Mesenchymal stem cell (in vitro differentiated cells and primary cell): ENCODE measurements around the gene HIGD1C.

Source experiments
- DNase-seq: peaks from one replicate; pipeline ENCODE4 v3.0.0-alpha.2; 2013
- H2AFZ ChIP-seq: one replicate; pipeline ENCODE4 v1.6.1; 2013; ENCODE audit warnings: low read depth, mild to moderate bottlenecking, control low read depth, inconsistent platforms, low read length, moderate library complexity
- H2AK5ac ChIP-seq: 2 replicates; pipeline ENCODE4 v1.6.1; 2013; ENCODE audit warnings: low read length, moderate library complexity, mild to moderate bottlenecking, inconsistent platforms; ENCODE audit not compliant: severe bottlenecking
- H2BK120ac ChIP-seq: one replicate; pipeline ENCODE4 v1.6.1; 2013; ENCODE audit warnings: low read depth, mild to moderate bottlenecking, inconsistent platforms, low read length, moderate library complexity
- H2BK12ac ChIP-seq, 2 experiments: one replicate each; pipeline ENCODE4 v1.6.1; 2013; ENCODE audit warnings: inconsistent platforms in 2 of 2, low read length in 2 of 2, mild to moderate bottlenecking in 2 of 2, moderate library complexity in 2 of 2, control low read depth in 1 of 2
- H2BK15ac ChIP-seq: one replicate; pipeline ENCODE4 v1.6.1; 2013; ENCODE audit warnings: mild to moderate bottlenecking, low read depth, inconsistent platforms; ENCODE audit not compliant: poor library complexity, severe bottlenecking
- H2BK5ac ChIP-seq: 2 replicates; pipeline ENCODE4 v1.6.1; 2013; ENCODE audit warnings: low read depth, mild to moderate bottlenecking, low read length, control low read depth, inconsistent platforms; ENCODE audit not compliant: poor library complexity, severe bottlenecking
- H3K14ac ChIP-seq, 2 experiments: one replicate each; pipeline ENCODE4 v1.6.1; 2013; ENCODE audit warnings: inconsistent platforms in 2 of 2, low read length in 2 of 2, control low read depth in 1 of 2, mild to moderate bottlenecking in 1 of 2, moderate library complexity in 1 of 2
- H3K18ac ChIP-seq, 2 experiments: one replicate each; pipeline ENCODE4 v1.6.1; 2013; ENCODE audit warnings: inconsistent platforms in 2 of 2, low read length in 2 of 2, control low read depth in 1 of 2, low read depth in 1 of 2, mild to moderate bottlenecking in 1 of 2
- H3K23ac ChIP-seq, 2 experiments: one replicate each; pipeline ENCODE4 v1.6.1; 2013; ENCODE audit warnings: inconsistent platforms in 2 of 2, low read length in 2 of 2, mild to moderate bottlenecking in 2 of 2, moderate library complexity in 2 of 2, control low read depth in 1 of 2
- H3K27ac ChIP-seq: 2 replicates; pipeline ENCODE4 v1.5.1; 2013; ENCODE audit warnings: mild to moderate bottlenecking, moderate library complexity, low read length, control low read depth, inconsistent platforms; ENCODE audit not compliant: poor library complexity, severe bottlenecking
- H3K27me3 ChIP-seq, 2 experiments: 2 replicates each; pipeline versions ENCODE4 v1.6.1 to v1.7.0; 2013; ENCODE audit warnings: low read length in 2 of 2, mild to moderate bottlenecking in 2 of 2, moderate library complexity in 2 of 2, control low read depth in 1 of 2, inconsistent platforms in 1 of 2; ENCODE audit not compliant: control insufficient read depth in 1 of 2, insufficient read depth in 1 of 2
- H3K36me3 ChIP-seq, 2 experiments: 2 replicates each; pipeline versions ENCODE4 v1.6.1 to v1.7.0; 2013; ENCODE audit warnings: low read length in 2 of 2, control low read depth in 1 of 2, inconsistent platforms in 1 of 2, low read depth in 1 of 2, mild to moderate bottlenecking in 1 of 2; ENCODE audit not compliant: insufficient read depth in 2 of 2, control insufficient read depth in 1 of 2
- H3K4ac ChIP-seq, 2 experiments: one replicate each; pipeline ENCODE4 v1.6.1; 2013; ENCODE audit warnings: inconsistent platforms in 2 of 2, low read length in 2 of 2, mild to moderate bottlenecking in 2 of 2, moderate library complexity in 2 of 2, control low read depth in 1 of 2, low read depth in 1 of 2
- H3K4me1 ChIP-seq: 2 replicates; pipeline ENCODE4 v1.6.1; 2013; ENCODE audit warnings: low read depth, low read length, control low read depth; ENCODE audit not compliant: control insufficient read depth, insufficient read depth
- H3K4me2 ChIP-seq: 2 replicates; pipeline ENCODE4 v1.6.1; 2013; ENCODE audit warnings: low read length, mild to moderate bottlenecking, inconsistent platforms; ENCODE audit not compliant: poor library complexity, severe bottlenecking
- H3K4me3 ChIP-seq, 2 experiments: 2 replicates each; pipeline versions ENCODE4 v1.5.1 to v1.7.0; 2013; ENCODE audit warnings: low read length in 2 of 2, mild to moderate bottlenecking in 2 of 2, control low read depth in 1 of 2, low read depth in 1 of 2; ENCODE audit not compliant: insufficient read depth in 1 of 2
- H3K79me1 ChIP-seq: replicated peaks from 2 replicates; pipeline ENCODE4 v1.6.1; 2013; ENCODE audit warnings: mild to moderate bottlenecking, control low read depth, low read length, inconsistent platforms; ENCODE audit not compliant: poor library complexity, severe bottlenecking
- H3K9ac ChIP-seq: 2 replicates; pipeline ENCODE4 v1.7.0; 2013; ENCODE audit warnings: mild to moderate bottlenecking, low read length, moderate library complexity
- H3K9me3 ChIP-seq: 2 replicates; pipeline ENCODE4 v1.7.0; 2013; ENCODE audit warnings: mild to moderate bottlenecking, low read length; ENCODE audit not compliant: control insufficient read depth
- H4K8ac ChIP-seq: one replicate; pipeline ENCODE4 v1.6.1; 2013; ENCODE audit warnings: inconsistent platforms, mild to moderate bottlenecking, low read length, moderate library complexity
- H4K91ac ChIP-seq: one replicate; pipeline ENCODE4 v1.6.1; 2013; ENCODE audit warnings: mild to moderate bottlenecking, low read length, inconsistent platforms
- WGBS: methylation state at CpG from one replicate; pipeline ENCODE4 v1.1.7; 2013; ENCODE audit warnings: mixed read lengths; 5-methylcytosine and 5-hydroxymethylcytosine counted together

The HIGD1C gene

GRCh38 chr12:50923361-50924130, 28.8 kb upstream of the HIGD1C start:
- Histone ChIP-seq H3K23ac (no peak overlapping the region), H3K9me3 (no peaks in the 10 kb centered on the region), H3K36me3 (no peaks in the 10 kb centered on the region), H3K4ac (peak overlapping the region in 1 of 2 experiments; percentile 54), H3K27ac (peak overlapping the region; percentile 40), H2BK5ac (no peak overlapping the region), H4K91ac (no peak overlapping the region), H2BK15ac (no peak overlapping the region), H3K4me1 (peaks cover 8% of the 10 kb centered on the region), H3K9ac (peak overlapping the region; percentile 94), H2BK12ac (peak overlapping the region; percentile 63 to 73), H3K18ac (peak overlapping the region; percentile 52 to 89), H3K79me1 (no peaks in the 10 kb centered on the region), H2AK5ac (no peak overlapping the region), H3K4me3 (peak overlapping the region in 1 of 2 experiments; percentile 84), H3K27me3 (no peaks in the 10 kb centered on the region), H2AFZ (no peak overlapping the region), H2BK120ac (peak overlapping the region; percentile 90), H4K8ac (no peak overlapping the region), H3K4me2 (peak overlapping the region; percentile 85), H3K14ac (no peak overlapping the region)
- DNase-seq: no peak
- 49% methylated on average over 8 of the region's 8 CpGs for WGBS

GRCh38 chr12:50924131-50924438, 28.3 kb upstream of the HIGD1C start:
- H3K79me1 ChIP-seq: no peaks in the 10 kb centered on the region
- no peak overlapping the region for H3K14ac ChIP-seq
- no peak overlapping the region for H2BK15ac ChIP-seq
- no peaks in the 10 kb centered on the region for H3K36me3 ChIP-seq
- H3K27me3 ChIP-seq: no peaks in the 10 kb centered on the region
- H2AFZ ChIP-seq: no peak overlapping the region
- no peak overlapping the region for H3K23ac ChIP-seq
- no peak overlapping the region for H2AK5ac ChIP-seq
- H2BK5ac ChIP-seq: no peak overlapping the region
- H3K9ac ChIP-seq: peak overlapping the region; percentile 94
- H3K27ac ChIP-seq: peak overlapping the region; percentile 61
- no peak overlapping the region for H2BK120ac ChIP-seq
- WGBS: 0% methylated on average over 3 of the region's 4 CpGs
- H4K8ac ChIP-seq: no peak overlapping the region
- no peak for DNase-seq
- peak overlapping the region; percentile 78 to 80 for H3K18ac ChIP-seq
- peaks cover 8% of the 10 kb centered on the region for H3K4me1 ChIP-seq
- peak overlapping the region; percentile 85 for H3K4me2 ChIP-seq
- H3K4ac ChIP-seq: peak overlapping the region in 1 of 2 experiments; percentile 86
- H3K4me3 ChIP-seq: peak overlapping the region in 1 of 2 experiments; percentile 84
- peak overlapping the region in 1 of 2 experiments; percentile 31 for H2BK12ac ChIP-seq
- H3K9me3 ChIP-seq: no peaks in the 10 kb centered on the region
- no peak overlapping the region for H4K91ac ChIP-seq

DNA sequence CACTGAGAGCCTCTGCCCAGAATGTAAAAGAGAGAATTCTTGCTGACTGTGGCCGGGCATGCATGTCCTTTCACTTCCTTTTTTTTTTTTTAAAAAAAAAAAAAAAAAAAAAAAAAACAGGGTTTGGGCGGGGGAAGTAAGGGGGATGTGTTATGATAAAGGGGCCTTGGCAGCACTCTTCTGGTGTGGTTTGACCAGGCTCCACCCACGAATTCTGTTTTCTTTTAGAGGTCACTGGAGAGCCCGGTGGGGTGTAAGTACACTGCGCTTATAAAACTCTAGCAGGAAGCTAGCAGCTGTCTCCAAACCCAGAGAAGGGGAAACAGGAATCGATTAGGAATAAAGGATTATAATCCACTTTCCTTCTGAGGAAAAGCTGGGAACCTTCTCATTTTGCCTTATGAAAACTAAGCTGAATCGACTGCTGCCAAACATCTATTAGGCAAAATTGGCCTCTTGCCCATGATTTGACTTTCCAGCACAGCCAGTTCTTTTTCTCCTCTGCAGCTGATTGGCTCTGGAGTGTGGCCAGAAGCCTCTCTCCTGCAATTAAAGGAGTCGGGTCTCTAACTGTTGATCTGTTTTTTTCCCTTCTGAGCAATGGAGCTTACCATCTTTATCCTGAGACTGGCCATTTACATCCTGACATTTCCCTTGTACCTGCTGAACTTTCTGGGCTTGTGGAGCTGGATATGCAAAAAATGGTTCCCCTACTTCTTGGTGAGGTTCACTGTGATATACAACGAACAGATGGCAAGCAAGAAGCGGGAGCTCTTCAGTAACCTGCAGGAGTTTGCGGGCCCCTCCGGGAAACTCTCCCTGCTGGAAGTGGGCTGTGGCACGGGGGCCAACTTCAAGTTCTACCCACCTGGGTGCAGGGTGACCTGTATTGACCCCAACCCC, 27.7 kb upstream of the HIGD1C start:
- H3K14ac ChIP-seq: peak overlapping the region in 1 of 2 experiments; percentile 39
- H3K27me3 ChIP-seq: no peaks in the 10 kb centered on the region
- peak overlapping the region; percentile 94 for H3K9ac ChIP-seq
- H3K9me3 ChIP-seq: no peaks in the 10 kb centered on the region
- peak overlapping the region; percentile 52 to 93 for H3K4ac ChIP-seq
- H2BK12ac ChIP-seq: peak overlapping the region in 1 of 2 experiments; percentile 79
- peak overlapping the region; percentile 70 for H4K91ac ChIP-seq
- peak overlapping the region; percentile 36 for H4K8ac ChIP-seq
- peaks cover 8% of the 10 kb centered on the region for H3K4me1 ChIP-seq
- H2BK5ac ChIP-seq: peak overlapping the region; percentile 76
- H2BK120ac ChIP-seq: peak overlapping the region; percentile 54
- no peak overlapping the region for H2AFZ ChIP-seq
- H3K79me1 ChIP-seq: no peaks in the 10 kb centered on the region
- DNase-seq: peak; percentile 97
- H3K4me3 ChIP-seq: peak overlapping the region in 1 of 2 experiments; percentile 84
- H2BK15ac ChIP-seq: no peak overlapping the region
- H3K23ac ChIP-seq: no peak overlapping the region
- H3K27ac ChIP-seq: peak overlapping the region; percentile 74
- no peak overlapping the region for H2AK5ac ChIP-seq
- H3K18ac ChIP-seq: peak overlapping the region; percentile 58 to 80
- peak overlapping the region; percentile 85 for H3K4me2 ChIP-seq
- WGBS: 12% methylated on average over 12 of the region's 13 CpGs
- peaks cover 0 to under 1% of the 10 kb centered on the region in 2 experiments for H3K36me3 ChIP-seq

DNA sequence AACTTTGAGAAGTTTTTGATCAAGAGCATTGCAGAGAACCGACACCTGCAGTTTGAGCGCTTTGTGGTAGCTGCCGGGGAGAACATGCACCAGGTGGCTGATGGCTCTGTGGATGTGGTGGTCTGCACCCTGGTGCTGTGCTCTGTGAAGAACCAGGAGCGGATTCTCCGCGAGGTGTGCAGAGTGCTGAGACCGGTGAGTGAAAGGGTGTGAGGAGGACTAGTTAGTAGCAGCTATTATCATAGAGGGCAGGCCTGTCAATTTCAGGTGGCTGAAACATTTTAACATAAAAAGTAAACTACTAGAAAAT, 27.0 kb upstream of the HIGD1C start:
- peak overlapping the region; percentile 15 to 93 for H3K4ac ChIP-seq
- peak overlapping the region; percentile 8 for H4K91ac ChIP-seq
- H3K4me2 ChIP-seq: no peak overlapping the region
- no peak overlapping the region for H2AK5ac ChIP-seq
- H2BK12ac ChIP-seq: peak overlapping the region in 1 of 2 experiments; percentile 79
- H3K9me3 ChIP-seq: no peaks in the 10 kb centered on the region
- H3K9ac ChIP-seq: peak overlapping the region; percentile 94
- peak overlapping the region; percentile 54 for H2BK120ac ChIP-seq
- no peak for DNase-seq
- peaks cover 0 to 6% of the 10 kb centered on the region in 2 experiments for H3K36me3 ChIP-seq
- no peak overlapping the region for H3K23ac ChIP-seq
- peak overlapping the region in 1 of 2 experiments; percentile 84 for H3K4me3 ChIP-seq
- no peak overlapping the region for H2AFZ ChIP-seq
- peak overlapping the region; percentile 36 for H4K8ac ChIP-seq
- peaks cover 8% of the 10 kb centered on the region for H3K4me1 ChIP-seq
- peak overlapping the region in 1 of 2 experiments; percentile 39 for H3K14ac ChIP-seq
- 49% methylated on average over 3 of the region's 7 CpGs for WGBS
- H3K27me3 ChIP-seq: no peaks in the 10 kb centered on the region
- H3K27ac ChIP-seq: no peak overlapping the region
- no peak overlapping the region for H2BK5ac ChIP-seq
- H2BK15ac ChIP-seq: peak overlapping the region; percentile 8
- H3K18ac ChIP-seq: peak overlapping the region; percentile 58 to 72
- H3K79me1 ChIP-seq: no peaks in the 10 kb centered on the region
